Inferior parietal cortex (tissue), 1 donor: ENCODE measurements around the gene KANSL1.

Source experiments
- DNase-seq: peaks from one replicate; pipeline ENCODE4 v3.0.0-alpha.2; 2016; ENCODE audit errors: extremely low spot score

Gene KANSL1

DNA sequence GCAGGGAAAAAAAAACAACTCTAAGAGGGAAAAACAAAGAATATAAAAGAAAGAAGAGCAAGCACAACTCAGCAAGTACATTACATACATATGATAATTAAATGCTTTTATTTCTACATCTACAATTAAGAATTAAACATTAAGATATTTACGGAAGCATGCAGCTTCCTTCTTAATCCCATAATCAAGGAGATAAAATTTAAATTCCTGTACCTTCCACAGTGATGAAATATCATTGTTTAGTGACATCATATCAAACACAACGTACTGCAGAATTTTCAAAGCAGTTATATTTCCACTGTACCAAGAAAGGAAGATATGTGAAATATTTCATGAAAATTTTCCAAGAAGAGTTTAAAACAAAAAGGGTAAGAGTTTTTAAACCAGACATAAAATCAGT is 26.0 kb downstream of the KANSL1 start:
- DNase-seq = no peak

DNA sequence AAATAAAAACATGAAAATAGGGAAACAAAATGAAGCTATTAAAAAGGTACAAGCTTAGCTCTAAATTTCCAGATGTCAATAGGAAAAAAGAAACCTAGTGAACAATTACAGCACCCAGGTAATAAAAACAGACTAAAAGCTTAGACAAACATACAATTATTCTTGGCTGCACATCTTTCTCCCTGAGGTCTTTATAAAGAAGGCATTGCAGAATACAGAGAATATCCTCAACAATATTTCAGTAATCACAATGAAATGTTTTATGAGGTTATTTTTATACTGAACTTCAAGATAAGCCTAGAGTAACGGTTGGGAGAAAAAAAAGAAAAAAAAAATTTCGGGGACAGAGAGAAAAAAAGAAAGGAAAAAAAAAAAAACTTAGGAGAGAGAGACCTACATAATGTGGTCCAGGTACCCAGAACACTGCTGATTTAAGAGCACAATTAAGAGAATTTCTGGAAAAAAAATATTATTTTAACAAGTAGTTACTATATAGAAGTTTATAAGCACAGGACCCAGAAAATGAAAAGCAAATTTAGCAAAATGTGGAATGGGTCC is 26.5 kb downstream of the KANSL1 start:
- DNase-seq = no peak

DNA sequence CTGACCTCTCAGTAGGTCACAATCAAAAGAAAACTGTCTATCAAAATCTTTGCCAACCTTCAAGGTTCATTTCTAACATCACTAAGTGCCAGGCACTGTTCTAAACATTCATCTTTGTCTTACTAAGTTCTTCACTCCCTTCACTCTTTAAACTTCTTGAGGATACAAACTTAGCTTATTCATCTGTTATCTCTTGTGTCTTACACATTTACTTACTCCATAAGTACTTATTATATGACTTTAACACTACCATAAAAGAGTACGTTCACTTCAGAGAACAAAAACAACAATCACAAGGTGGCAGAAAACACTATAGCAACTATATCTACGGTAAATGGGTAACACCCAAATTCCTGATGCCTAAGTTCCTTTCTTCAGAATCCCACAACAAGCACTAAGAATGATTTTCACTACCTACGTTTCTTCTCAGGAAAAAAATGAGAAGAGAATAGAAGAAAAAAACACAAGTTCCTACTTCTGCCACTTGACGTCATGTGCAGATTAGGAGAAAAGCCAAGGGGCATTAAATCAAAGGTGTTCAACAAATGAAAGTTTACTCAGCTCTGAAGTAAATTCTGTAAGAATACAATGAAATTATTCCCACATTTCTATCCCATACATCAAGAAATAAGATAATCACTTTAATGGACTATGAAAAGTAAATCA is 29.2 kb downstream of the KANSL1 start:
- no peak for DNase-seq

DNA sequence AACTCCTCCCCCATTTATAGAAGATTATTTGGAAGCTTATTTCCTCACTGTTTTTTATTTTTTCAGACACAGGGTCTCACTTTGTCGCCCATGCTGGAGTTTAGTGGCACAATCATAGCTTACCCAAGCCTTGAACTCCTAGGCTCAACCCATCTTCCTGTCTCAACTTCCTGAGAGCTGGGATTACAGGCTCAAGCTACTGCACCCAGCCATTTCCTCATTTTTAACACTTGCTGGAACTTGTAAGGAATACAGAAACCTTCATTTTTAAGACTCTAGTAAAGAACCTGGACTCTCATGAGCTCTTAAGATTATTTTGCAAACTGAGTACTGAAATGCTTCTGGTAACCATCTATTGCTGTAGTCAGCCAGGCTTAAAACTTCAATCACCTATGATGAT is 29.9 kb downstream of the KANSL1 start:
- DNase-seq = no peak

DNA sequence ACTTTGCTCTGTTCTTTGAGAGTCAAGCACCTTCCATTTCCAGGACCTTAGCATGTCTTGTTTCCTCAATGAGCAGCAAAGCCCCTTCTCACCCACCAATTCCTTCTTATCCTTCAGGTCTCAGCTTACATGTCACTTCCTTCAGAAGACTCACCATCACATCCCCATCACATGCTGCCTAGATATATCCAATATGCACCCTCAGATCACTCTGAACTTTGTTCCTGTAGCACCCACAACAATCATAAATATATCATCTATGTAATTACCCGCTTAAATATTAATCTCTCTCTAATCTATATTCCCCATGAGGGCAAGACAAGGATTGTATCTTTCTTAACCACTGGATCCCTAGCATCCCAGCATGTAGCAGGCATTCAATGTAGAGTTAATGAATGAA is 30.4 kb downstream of the KANSL1 start:
- DNase-seq = no peak

DNA sequence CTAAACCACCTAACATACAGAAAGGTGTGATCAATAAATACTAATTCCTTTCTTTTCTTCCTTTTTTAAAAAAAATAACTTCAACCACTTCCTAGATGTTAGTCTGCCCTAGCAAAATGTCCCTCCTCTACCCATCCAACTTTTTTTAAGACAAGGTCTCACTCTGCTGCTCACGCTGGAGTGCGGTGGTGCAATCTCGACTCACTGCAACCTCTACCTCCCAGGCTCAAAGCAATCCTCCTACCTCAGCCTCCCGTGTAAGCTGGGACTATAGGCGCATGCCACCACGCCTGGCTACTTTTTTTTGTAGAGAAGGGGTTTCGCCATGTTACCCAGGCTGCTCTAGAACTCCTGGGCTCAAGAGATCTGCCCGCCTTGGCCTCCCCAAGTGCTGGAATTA is 33.1 kb downstream of the KANSL1 start:
- DNase-seq = no peak

DNA sequence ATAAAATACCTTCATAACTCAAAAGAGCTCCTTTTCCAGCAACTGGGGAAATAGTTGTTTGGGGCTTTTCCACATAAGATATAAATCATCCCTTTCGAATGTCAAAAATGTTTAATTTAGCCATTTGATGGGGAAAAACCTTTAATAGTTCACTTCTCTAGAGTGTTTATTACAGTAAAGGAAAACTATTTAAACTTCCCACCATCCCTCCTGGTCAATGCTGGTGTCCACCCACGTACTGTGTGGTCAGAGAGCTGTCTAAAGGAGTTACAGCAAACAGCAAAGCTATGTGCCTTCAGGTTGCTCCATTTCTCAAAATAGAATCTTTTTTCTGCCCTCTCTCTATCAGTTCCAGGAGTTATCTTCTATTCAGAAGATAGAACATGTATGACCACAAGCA is 33.5 kb downstream of the KANSL1 start:
- DNase-seq = no peak

DNA sequence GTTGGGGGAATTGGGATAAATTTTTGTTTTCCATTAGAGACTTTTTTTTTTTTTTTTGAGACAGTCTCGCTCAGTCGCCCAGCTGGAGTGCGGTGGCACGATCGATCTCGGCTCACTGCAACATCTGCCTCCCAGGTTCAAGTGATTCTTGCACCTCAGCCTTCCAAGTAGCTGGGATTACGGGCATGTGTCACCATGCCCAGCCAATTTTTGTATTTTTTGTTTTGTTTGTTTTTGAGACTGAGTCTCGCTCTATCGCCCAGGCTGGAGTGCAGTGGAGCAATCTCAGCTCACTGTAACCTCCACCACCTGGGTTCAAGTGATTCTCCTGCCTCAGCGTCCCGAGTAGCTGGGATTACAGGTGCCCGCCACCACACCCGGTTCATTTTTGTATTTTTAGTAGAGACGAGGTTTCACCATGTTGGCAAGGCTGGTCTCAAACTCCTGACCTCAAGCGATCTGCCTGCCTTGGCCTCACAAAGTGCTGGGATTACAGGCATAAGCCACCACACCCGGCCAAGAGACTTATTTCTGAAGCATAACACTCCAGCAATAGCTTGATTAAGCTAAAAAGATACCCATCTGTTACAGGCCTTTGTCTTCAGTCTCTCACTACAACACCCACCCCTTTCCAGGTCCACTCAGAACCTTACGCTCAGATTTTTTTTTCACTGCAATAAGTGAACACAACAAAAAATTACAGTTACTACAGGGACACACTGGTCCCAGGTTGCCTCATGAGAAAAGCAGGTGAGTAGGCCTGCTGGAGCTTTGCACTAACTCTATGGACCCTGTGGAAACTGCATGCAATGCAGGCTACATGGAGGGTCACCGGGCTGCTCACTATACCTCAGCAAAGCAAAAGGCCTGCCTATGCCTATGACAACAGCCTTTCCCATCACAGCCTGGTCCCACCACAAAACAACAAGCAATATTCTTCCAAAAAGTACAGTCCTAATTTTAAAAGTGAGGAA is 34.6 kb downstream of the KANSL1 start:
- no peak for DNase-seq

DNA sequence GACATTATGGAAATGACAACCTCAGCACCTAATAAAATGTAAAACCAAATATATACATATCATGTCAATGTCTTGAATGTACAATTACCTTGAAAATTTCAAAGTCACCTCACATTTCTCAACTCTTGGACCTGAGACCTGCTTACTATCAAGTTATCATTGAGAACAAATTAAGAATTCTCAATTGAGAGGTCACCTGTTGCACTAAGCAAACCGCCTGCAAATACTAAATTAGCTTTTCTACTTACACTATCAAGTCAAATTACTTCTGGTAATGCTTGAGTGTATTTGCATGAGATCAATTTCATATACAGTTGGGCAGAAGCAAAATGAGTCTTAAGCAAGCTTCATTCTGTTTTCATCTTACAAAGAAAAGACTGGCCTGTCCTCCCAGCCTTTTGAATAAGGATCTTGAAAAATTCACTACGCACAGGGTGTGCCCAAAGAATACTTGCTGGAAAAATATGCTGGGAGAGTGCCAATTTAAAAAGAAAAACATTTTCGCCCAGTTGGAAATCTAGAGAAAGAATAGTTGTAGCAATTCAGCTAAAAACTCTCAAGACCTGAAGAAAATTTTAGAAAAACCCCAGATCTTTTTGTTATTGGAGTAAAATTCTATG is 35.7 kb downstream of the KANSL1 start:
- DNase-seq = no peak

DNA sequence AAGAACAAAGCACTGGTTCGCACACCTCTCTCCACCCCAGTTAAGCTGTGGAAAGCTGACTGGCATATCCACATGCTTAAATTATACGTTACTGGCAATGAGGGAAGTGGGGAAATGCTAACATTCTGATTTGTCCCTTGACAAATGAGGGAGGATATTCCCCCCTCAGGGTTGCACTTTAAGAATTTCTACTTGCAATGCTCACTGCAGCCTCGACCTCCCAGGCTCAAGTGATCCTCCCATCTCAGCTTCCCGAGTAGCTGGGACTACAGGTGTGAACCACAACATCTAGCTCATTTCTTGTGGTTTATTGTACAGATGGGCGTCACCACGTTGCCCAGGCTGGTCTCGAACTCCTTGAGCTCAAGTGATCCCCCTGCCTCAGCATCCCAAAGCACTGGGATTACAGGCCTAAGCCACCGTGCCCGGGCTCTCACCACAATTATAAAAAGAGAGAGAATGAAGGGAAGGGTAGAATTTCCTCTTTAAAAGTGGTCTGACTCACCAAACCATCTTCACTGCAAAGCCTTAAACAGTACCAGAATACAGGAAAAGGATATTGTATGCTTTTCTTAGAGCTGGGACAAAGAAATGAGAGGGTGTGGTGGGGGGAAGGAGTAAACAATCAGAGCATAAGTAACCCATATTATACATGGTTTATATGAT is 38.9 kb downstream of the KANSL1 start:
- no peak for DNase-seq

DNA sequence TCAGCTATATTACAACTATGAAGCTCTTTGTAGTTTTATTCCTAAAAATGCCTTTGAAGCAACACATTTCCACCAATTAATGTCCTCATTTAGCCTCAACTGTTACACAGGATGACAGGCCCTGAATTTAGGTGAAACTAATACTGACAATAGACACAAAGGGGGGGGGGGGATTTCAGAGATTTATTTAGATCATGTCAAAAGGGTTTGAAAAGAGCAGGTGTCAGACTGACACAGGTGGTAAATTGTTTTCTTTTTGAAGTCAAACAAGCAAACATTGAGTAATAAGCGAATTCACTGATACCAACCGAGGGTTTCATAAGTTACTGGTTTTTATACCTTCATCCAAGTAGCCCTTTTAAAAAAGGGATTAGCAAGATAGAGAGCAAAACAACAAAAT is 40.8 kb downstream of the KANSL1 start:
- DNase-seq = no peak

DNA sequence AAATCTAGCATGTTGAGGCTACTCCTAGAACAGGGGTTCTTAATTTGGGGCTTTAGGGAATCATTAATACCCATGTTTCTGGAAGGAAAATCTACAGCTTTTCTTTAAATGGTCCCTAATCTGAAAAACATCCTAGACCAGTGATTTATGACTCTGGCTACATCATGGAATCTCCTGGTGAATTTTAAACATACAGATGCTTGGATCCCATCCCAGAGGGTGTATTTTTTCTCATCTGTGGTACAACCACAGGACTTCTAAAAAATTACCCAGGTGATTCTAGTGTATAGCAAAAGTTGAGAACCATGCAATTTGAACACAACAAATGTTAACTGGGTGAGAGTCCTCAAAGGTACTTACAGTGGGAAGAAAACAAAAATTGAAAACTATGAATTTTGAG is 41.5 kb downstream of the KANSL1 start:
- DNase-seq = no peak

DNA sequence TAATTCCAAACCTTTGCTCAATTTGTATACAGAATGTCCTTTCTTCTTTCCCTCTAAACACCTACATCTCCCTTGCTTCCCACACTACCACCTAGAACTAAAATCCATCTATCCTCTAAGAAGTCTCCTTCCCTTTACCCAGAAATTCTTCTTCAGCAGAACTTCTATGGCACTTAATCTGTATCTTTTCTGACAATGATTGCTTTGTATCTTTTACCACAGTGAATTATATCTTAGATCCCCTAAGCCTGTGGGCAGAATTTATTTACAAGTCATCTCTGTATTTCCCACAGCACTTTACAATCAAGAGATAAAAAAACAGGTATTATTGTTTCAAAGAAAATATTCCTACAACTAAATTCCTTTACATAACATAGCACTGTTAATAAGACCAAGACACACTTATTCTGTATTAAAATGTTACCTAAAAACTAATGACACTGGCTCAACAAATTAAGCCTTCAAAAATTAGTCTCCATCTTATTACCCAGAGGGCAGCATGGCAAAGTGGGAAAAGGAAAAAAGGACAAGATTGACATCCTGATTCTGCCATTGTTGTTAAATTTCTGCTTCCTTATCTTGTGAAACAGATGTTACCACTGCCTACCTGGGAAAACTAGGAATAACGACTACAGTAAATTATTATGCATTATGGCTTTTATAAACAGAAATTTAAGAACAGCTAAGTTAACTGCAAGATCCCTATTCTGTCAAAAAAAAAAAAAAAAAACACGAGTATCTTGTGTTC is 42.8 kb downstream of the KANSL1 start:
- no peak for DNase-seq

DNA sequence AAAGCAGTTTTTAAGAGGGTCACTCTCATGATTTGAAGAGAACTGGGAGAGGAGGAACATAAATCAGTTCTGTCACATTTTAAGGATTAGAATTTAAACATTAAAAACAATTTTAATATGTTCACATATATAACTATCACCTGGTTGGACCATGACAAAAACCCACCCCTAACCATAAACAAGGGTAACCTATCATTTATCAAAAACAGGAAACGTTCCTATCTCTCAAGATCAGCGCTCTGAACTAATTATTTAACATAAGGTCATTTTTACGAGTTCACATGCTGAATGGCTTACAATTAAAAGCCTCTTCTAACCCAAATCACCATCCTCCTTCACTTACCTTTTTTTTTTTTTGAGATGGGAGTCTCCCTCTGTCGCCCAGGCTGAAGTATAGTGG is 45.0 kb downstream of the KANSL1 start:
- no peak for DNase-seq

DNA sequence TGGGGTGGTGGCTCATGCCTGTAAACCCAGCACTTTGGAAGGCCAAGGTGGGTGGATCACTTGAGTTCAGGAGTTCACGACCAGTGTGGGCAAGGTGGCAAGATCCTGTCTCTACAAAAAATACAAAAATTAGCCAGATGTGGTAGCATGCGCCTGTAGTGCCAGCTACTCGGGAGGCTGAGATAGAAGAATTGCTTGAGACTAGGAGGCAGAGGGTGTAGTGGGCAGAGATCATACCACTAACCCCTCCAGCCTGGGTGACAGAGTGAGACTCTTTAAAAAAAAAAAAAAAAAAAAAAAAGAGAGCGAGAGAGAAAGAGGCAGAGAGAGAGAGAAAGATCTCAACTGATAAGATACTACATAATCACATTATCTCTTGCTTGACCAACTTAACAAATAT is 45.9 kb downstream of the KANSL1 start:
- DNase-seq = no peak

DNA sequence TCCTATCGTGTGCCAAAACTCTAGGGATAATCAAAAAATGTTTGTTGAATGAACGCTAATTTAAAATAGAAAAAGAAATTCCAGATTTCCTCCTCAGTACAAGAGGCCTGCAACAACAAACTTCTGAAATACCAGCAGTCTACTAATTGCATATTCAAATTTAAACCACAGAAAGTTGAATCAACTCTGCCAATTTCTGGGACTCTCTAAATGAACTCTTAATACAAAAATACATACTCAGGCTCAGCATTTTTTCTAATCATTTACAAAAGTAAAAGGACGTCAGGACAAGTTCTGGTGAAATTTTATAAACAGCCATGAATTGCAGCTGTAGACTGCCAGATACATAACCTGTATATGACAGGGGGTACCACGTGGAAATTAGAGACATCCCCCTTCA is 49.0 kb downstream of the KANSL1 start:
- no peak for DNase-seq

DNA sequence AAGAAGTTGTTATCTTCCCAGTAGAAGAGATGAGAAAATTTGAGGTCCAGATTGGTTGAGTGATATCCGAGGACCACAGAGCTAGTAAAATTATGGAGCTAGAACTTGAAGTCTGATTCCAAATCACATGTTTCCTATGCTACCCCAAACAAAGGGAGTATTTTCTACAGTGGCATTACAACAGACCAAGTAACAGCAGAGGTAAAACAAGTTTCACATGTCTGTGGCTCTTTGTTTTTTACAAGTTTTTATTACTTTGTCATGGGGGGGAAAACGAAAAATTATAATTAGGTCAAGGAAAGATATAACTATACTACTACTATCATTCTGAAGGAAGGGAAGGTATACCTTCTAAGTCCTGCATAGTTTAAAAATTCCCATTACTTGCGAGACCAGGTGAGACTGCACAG is 49.4 kb downstream of the KANSL1 start:
- DNase-seq = no peak

DNA sequence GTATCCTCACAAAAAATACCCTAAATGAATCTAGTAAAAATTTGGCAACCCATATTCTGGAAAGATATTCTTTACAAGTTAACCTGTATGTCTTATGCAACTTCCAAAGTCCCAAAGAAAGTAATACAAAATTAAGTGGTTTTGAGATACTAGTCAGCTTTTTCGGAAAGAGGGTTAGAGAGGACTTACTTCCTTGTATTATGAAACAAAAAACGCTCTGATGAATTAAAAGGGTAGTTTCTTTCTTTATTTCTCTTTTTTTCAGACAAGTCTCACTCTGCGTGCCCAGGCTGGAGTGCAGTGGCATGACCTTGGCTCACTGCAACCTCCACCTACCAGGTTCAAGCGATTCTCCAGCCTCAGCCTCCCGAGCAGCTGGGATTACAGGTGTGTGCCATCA is 51.6 kb downstream of the KANSL1 start:
- DNase-seq = no peak

DNA sequence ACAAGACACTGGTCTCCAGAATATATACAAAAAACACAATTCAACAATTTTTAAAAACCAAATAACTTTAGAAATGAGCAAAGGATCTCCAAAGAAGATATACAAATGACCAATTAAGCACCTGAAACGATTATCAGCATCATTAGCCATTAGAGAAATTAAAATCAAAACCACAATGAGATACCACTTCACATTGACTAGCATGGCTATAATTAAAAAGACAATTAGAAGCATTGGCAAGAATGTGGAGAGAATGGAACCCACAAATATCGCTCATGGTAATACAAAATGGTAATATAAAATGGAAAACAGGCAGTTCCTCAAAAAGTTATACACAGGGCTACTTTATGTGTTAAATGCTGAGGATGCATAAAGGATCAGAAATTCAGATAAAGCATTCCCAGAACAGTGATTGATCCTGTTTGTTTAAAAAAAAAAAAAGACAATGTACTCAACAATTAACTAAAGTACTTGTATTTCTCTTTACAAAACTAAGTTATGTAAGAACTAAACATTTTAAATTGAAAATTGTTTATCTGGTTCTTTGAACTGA is 52.5 kb downstream of the KANSL1 start:
- no peak for DNase-seq

DNA sequence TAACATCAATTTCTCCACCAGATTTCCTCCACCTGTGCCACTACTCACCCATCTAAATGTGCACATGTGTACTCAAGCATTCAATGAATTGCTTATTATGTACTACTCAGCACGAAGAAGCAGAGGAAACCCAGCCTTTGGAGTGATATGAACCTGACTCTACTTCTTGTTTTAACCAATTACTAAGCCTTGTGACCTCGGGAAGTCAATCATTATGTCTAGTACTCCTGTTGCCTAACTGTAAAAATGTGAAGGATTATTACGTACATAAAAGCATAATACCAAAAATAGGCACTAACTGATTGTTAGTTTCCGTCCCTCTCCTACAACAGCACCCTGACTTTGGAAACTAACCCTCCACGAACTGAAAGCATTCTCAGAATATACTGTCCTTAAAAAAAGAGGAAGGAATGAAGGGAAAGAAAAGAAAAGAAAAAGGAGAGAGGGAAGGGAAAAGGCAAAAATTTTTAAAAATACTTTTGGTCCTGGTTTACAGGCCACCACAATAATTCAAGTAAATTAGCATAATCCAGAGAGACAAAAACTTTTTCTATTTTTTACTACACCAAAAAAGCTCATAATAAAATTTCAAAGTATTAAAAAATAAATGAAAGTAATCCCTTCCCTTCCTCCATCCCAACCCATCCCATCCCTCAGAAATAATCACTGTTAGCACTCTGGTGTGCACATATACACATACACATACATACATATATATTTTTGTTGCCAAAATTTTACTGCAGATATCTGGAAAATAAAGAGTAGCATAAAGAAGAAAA is 53.6 kb downstream of the KANSL1 start:
- DNase-seq = no peak
